HCT116 (cell line): Measurements from ENCODE around the gene ACP3. TPM values are rescaled to one million over a fixed set of nuclear protein-coding genes. Genes with fewer than 3 reads are reported as not detected.

ENCODE experiments used
- ATAC-seq: fragments of 200-7000 bp; cut with Tn5 transposase; 2 replicates; pipeline ENCODE4 v1.9.1; 2020; ENCODE audit warnings: mild to moderate bottlenecking, moderate library complexity
- BruUV-seq: library from RNA; stranded (reverse); fragments of 400-500 nt; replicated peaks from 2 replicates; lab custom pipeline; 2021; lab: Mats Ljungman, UMichigan
- CTCF ChIA-PET: fragments of 300-600 bp; sonication (Branson Sonifier 250); formaldehyde crosslinking; loops from one replicate; lab custom pipeline; 2021; ENCODE audit warnings: antibody characterized with exemption; lab: Charles Lee
- POLR2A ChIA-PET: fragments of 300-600, 350-600 bp; sonication (Branson Sonifier 250); formaldehyde crosslinking; loops from one replicate; lab custom pipeline; 2021; ENCODE audit warnings: antibody characterized with exemption; lab: Charles Lee
- RAD21 ChIA-PET, 2 experiments: fragments of 300-600 bp; sonication (Branson Sonifier 250); formaldehyde crosslinking; loops; one replicate each; lab custom pipeline; 2023; ENCODE audit warnings: low total read pairs in 2 of 2; ENCODE audit not compliant: uncharacterized antibody in 2 of 2, unreplicated experiment in 2 of 2, low non-redundant PET in 1 of 2; lab: Charles Lee
- DNase-seq: peaks from one replicate; pipeline ENCODE4 v3.0.0-alpha.2; 2010; ENCODE audit warnings: low read depth, low spot score
- H2AFZ ChIP-seq: fragments of 200-600 bp; shearing (Covaris generic), sonication (generic); 2 replicates; pipeline ENCODE4 v1.6.1; 2017; ENCODE audit warnings: low read depth, mixed run types, mixed read lengths, antibody characterized with exemption, low read length; ENCODE audit not compliant: poor library complexity, severe bottlenecking
- H3K27ac ChIP-seq: 2 replicates; pipeline ENCODE4 v1.5.1; 2012; ENCODE audit warnings: low read depth, low read length
- H3K27me3 ChIP-seq: fragments of 200-600 bp; sonication (generic); 2 replicates; pipeline ENCODE4 v1.6.1; 2016; ENCODE audit warnings: mixed run types, low read length, mixed read lengths; ENCODE audit not compliant: insufficient read depth
- H3K36me3 ChIP-seq, 2 experiments: fragments of 200-500 bp in 1 of 2; fragments of 200-600 bp in 1 of 2; sonication (Bioruptor generic) in 1 of 2; sonication (generic) in 1 of 2; 2 replicates each; pipeline versions ENCODE4 v1.5.1 to v1.6.1; 2014 to 2016; ENCODE audit warnings: low read length in 2 of 2, inconsistent platforms in 1 of 2, mixed read lengths in 1 of 2, mixed run types in 1 of 2; ENCODE audit not compliant: insufficient read depth in 2 of 2, control insufficient read depth in 1 of 2
- H3K4me1 ChIP-seq, 2 experiments: fragments of 200-600 bp in 1 of 2; sonication (generic) in 1 of 2; 2 replicates each; pipeline versions ENCODE4 v1.5.1 to v1.6.1; 2012 to 2017; ENCODE audit warnings: low read length in 2 of 2, inconsistent platforms in 1 of 2, mild to moderate bottlenecking in 1 of 2, mixed read lengths in 1 of 2, mixed run types in 1 of 2, moderate library complexity in 1 of 2; ENCODE audit not compliant: insufficient read depth in 2 of 2, control insufficient read depth in 1 of 2
- H3K4me2 ChIP-seq: fragments of 200-600 bp; sonication (generic); 2 replicates; pipeline ENCODE4 v1.6.1; 2017; ENCODE audit warnings: mixed run types, low read length, mixed read lengths
- H3K4me3 ChIP-seq, 2 experiments: fragments of 200-600 bp in 1 of 2; sonication (generic) in 1 of 2; replicated peaks in 1 of 2; 2 replicates each; pipeline ENCODE4 v1.5.1; 2011 to 2016; ENCODE audit warnings: low read length in 2 of 2, control low read depth in 1 of 2, low read depth in 1 of 2, mild to moderate bottlenecking in 1 of 2, mixed read lengths in 1 of 2, mixed run types in 1 of 2
- H3K79me2 ChIP-seq: fragments of 200-600 bp; sonication (generic); 2 replicates; pipeline ENCODE4 v1.6.1; 2017; ENCODE audit warnings: mild to moderate bottlenecking, mixed run types, low read length, moderate library complexity, mixed read lengths; ENCODE audit not compliant: insufficient read depth
- H3K9ac ChIP-seq: fragments of 200-600 bp; sonication (generic); 2 replicates; pipeline ENCODE4 v1.6.1; 2016; ENCODE audit warnings: low read length, mixed read lengths
- H3K9me2 ChIP-seq: fragments of 200-600 bp; sonication (generic), shearing (Covaris generic); 2 replicates; pipeline ENCODE4 v1.6.1; 2017; ENCODE audit warnings: mixed run types, mild to moderate bottlenecking, moderate library complexity; ENCODE audit not compliant: insufficient read depth
- H3K9me3 ChIP-seq, 2 experiments: fragments of 200-500 bp in 1 of 2; fragments of 200-600 bp in 1 of 2; sonication (Bioruptor generic) in 1 of 2; sonication (generic) in 1 of 2; 2 replicates each; pipeline ENCODE4 v1.6.1; 2014 to 2017; ENCODE audit warnings: low read length in 2 of 2, mixed read lengths in 2 of 2, inconsistent platforms in 1 of 2, low read depth in 1 of 2, mild to moderate bottlenecking in 1 of 2, mixed run types in 1 of 2, moderate library complexity in 1 of 2; ENCODE audit not compliant: control insufficient read depth in 1 of 2, insufficient read depth in 1 of 2
- H4K20me1 ChIP-seq: fragments of 200-600 bp; sonication (generic), shearing (Covaris generic); 2 replicates; pipeline ENCODE4 v1.6.1; 2017; ENCODE audit warnings: mixed run types, mild to moderate bottlenecking, moderate library complexity; ENCODE audit not compliant: insufficient read depth
- CEBPB ChIP-seq: IDR thresholded peaks from 2 replicates; pipeline ENCODE4 v1.6.1; 2012; ENCODE audit warnings: low read depth
- EGR1 ChIP-seq: IDR thresholded peaks from 2 replicates; pipeline ENCODE4 v1.6.1; 2012; ENCODE audit warnings: low read depth
- ELF1 ChIP-seq: IDR thresholded peaks from 2 replicates; pipeline ENCODE4 v1.6.1; 2012; ENCODE audit warnings: low read depth, borderline replicate concordance
- EZH2phosphoT487 ChIP-seq: fragments of 200-600 bp; IDR thresholded peaks from 2 replicates; pipeline ENCODE4 v1.6.1; 2018; ENCODE audit warnings: antibody characterized with exemption, borderline replicate concordance
- POLR2A ChIP-seq: IDR thresholded peaks from 2 replicates; pipeline ENCODE4 v1.7.0; 2011; ENCODE audit warnings: borderline replicate concordance; ENCODE audit not compliant: insufficient read depth, insufficient read length; ENCODE audit errors: extremely low read depth
- POLR2AphosphoS5 ChIP-seq: IDR thresholded peaks from 2 replicates; pipeline ENCODE4 v1.6.1; 2011; ENCODE audit warnings: mild to moderate bottlenecking, low read depth, low read length, moderate library complexity
- RAD21 ChIP-seq: IDR thresholded peaks from 2 replicates; pipeline ENCODE4 v1.6.1; 2012; ENCODE audit warnings: low read depth, mild to moderate bottlenecking
- SRF ChIP-seq: IDR thresholded peaks from 2 replicates; pipeline ENCODE4 v1.6.1; 2012; ENCODE audit warnings: low read depth
- TCF7L2 ChIP-seq: IDR thresholded peaks from 2 replicates; pipeline ENCODE4 v1.7.0; 2011; ENCODE audit warnings: borderline replicate concordance, inconsistent platforms; ENCODE audit not compliant: insufficient read depth, insufficient read length; ENCODE audit errors: extremely low read depth
- YY1 ChIP-seq: IDR thresholded peaks from 2 replicates; pipeline ENCODE4 v1.6.1; 2011; ENCODE audit warnings: low read length, low read depth, moderate library complexity, mild to moderate bottlenecking; ENCODE audit not compliant: insufficient replicate concordance; ENCODE audit errors: extremely low read depth
- ZNF274 ChIP-seq: fragments of 200-500 bp; sonication (Bioruptor generic); IDR thresholded peaks from 2 replicates; pipeline ENCODE4 v1.6.1; 2014; ENCODE audit warnings: mild to moderate bottlenecking, low read depth, low read length, inconsistent platforms
- intact Hi-C: fragments of 100-400 bp; cut with micrococcal nuclease; formaldehyde crosslinking; loops from 2 replicates; pipeline ENCODE4 v1.10.0; 2022
- total RNA-seq: library from RNA; stranded (reverse); gene quantifications from one replicate; pipeline ENCODE4 v1.2.1, GENCODE V29; 2021; ENCODE audit not compliant: unreplicated experiment
- TF ChIP-seq, protein P1 (sequence below), 3 experiments: fragments of 200-600 bp in 1 of 3; sonication (generic) in 1 of 3; IDR thresholded peaks in 2 of 3; conservative IDR thresholded peaks in 1 of 3; 2 replicates each; pipeline ENCODE4 v1.5.1; 2012 to 2017; ENCODE audit warnings: low read depth in 2 of 3, low read length in 2 of 3, antibody characterized with exemption in 1 of 3, borderline replicate concordance in 1 of 3, control low read depth in 1 of 3, mild to moderate bottlenecking in 1 of 3, mixed read lengths in 1 of 3, mixed run types in 1 of 3, moderate library complexity in 1 of 3; ENCODE audit not compliant: insufficient read depth in 1 of 3
- TF ChIP-seq, protein P2 (sequence below): IDR thresholded peaks from 2 replicates; pipeline ENCODE4 v1.6.1; 2012

The ACP3 gene
- total RNA-seq, 1 experiment from 2014 or later: 0.79 TPM

GRCh38 chr3:132279030-132279429, 38.2 kb upstream of the ACP3 start:
- POLR2A ChIA-PET: no interaction called here
- Histone ChIP-seq H3K9me3 (no peaks in the 10 kb centered on the region), H3K9ac (no peak overlapping the region), H3K9me2 (no peaks in the 10 kb centered on the region), H3K27me3 (no peaks in the 10 kb centered on the region), H3K4me2 (no peak overlapping the region), H2AFZ (no peak overlapping the region), H3K36me3 (no peaks in the 10 kb centered on the region), H3K4me1 (no peaks in the 10 kb centered on the region), H4K20me1 (no peaks in the 10 kb centered on the region), H3K4me3 (no peak overlapping the region), H3K79me2 (no peaks in the 10 kb centered on the region), H3K27ac (no peak overlapping the region)
- intact Hi-C loops: no loop called here
- ATAC-seq (no peak), DNase-seq (no peak)
- RAD21 ChIA-PET: no interaction called here
- CTCF ChIA-PET: interaction anchor here (2.0 kb wide), 1 partner anchor 64 kb away, joined by 4 read pairs; no protein-coding TSS in a partner anchor
- no TSS peak for BruUV-seq
- no peak for TF ChIP-seq ELF1
- TF ChIP-seq SRF: no peak
- TF ChIP-seq POLR2A: no peak
- no peak for TF ChIP-seq EZH2phosphoT487
- TF ChIP-seq, protein P1, sequence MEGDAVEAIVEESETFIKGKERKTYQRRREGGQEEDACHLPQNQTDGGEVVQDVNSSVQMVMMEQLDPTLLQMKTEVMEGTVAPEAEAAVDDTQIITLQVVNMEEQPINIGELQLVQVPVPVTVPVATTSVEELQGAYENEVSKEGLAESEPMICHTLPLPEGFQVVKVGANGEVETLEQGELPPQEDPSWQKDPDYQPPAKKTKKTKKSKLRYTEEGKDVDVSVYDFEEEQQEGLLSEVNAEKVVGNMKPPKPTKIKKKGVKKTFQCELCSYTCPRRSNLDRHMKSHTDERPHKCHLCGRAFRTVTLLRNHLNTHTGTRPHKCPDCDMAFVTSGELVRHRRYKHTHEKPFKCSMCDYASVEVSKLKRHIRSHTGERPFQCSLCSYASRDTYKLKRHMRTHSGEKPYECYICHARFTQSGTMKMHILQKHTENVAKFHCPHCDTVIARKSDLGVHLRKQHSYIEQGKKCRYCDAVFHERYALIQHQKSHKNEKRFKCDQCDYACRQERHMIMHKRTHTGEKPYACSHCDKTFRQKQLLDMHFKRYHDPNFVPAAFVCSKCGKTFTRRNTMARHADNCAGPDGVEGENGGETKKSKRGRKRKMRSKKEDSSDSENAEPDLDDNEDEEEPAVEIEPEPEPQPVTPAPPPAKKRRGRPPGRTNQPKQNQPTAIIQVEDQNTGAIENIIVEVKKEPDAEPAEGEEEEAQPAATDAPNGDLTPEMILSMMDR (IDR thresholded peaks at IDR 0.05 in 2 of 3, conservative IDR thresholded peaks at IDR 0.05 in 1 of 3; ENCODE audit: borderline replicate concordance in 1 of 3, insufficient read depth in 1 of 3, low read depth in 2 of 3, low read length in 2 of 3): no peak
- TF ChIP-seq CEBPB: no peak
- TF ChIP-seq, protein P2, sequence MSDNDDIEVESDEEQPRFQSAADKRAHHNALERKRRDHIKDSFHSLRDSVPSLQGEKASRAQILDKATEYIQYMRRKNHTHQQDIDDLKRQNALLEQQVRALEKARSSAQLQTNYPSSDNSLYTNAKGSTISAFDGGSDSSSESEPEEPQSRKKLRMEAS: no peak
- no peak for TF ChIP-seq ZNF274
- no peak for TF ChIP-seq RAD21
- TF ChIP-seq EGR1: no peak
- no peak for TF ChIP-seq TCF7L2
- no peak for TF ChIP-seq YY1
- no peak for TF ChIP-seq POLR2AphosphoS5
